GM21825 (cell line): ENCODE data around the gene NXPE4.
"Not testable (repeated sequence)": the region's sequence is repeated elsewhere in the genome, so short reads cannot be mapped to it uniquely, and the experiment has no call there.

Experiments used
- ATAC-seq: cut with Tn5 transposase; IDR thresholded peaks from one replicate; pipeline ENCODE4 v1.9.1; 2021; ENCODE audit warnings: mild to moderate bottlenecking, moderate library complexity; ENCODE audit not compliant: unreplicated experiment

Gene NXPE4

GRCh38 chr11:114595571-114595970 lies at the start of gene NXPE4:
Gene NXPE4 (minus strand): TSS chr11:114595786. CDS start chr11:114594759, 1,027 bp downstream.
- no peak for ATAC-seq

- ATAC-seq: not testable (repeated sequence)
Observed at GRCh38 chr11:114639440-114639839, 43.9 kb upstream of the NXPE4 start.

GRCh38 chr11:114631445-114631965 lies 35.9 kb upstream of the NXPE4 start:
- ATAC-seq: not testable (repeated sequence)

DNA sequence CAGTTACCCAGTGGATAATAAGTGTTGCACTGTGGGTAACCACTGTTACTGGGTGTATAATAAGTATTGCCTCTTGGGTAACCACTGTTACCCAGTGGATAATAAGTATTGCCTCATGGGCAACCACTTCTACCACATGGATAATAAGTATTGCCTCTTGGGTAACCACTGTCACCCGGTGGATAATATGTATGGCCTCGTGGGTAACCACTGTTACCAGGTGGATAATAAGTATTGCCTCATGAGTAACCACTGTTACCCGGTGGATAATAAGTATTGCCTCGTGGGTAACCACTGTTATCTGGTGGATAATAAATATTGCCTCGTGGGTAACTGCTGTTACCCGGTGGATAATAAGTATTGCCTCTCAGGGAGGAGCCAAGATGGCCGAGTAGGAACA lies 29.7 kb upstream of the NXPE4 start:
- ATAC-seq: no peak

DNA sequence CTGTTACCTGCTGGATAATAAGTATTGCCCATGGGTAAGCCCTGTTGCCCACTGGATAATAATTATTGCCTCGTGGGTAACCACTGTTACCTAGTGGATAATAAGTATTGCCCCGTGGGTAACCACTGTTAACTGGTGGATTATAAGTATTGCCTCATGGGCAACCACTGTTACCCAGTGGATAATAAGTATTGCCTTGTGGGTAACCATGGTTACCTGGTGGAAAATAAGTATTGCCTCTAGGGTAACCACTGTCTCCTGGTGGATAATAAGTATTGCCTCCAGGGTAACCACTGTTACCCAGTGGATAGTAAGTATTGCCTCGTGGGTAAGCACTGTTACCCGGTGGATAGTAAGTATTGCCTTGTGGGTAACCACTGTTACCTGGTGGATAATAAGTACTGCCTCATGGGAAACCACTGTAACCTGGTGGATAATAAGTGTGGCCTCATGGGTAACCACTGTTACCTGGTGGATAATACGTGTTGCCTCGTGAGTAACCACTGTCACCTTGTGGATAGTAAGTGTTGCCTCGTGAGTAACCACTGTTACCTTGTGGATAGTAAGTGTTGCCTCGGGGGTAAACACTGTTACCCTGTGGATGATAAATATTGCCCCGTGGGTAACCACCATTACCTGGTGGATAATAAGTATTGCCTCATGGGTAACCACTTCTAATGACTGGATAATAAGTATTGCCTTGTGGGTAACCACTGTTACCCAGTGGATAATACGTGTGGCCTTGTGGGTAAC lies 29.0 kb upstream of the NXPE4 start:
- ATAC-seq: no peak

GRCh38 chr11:114623720-114624119 lies 28.1 kb upstream of the NXPE4 start:
- ATAC-seq: no peak

- no peak for ATAC-seq
Observed at GRCh38 chr11:114622858-114623257, 27.3 kb upstream of the NXPE4 start.

- no peak for ATAC-seq
Observed at GRCh38 chr11:114621950-114622809, 26.6 kb upstream of the NXPE4 start.

- ATAC-seq: no peak
Observed at GRCh38 chr11:114621072-114621471, 25.5 kb upstream of the NXPE4 start.

GRCh38 chr11:114619659-114620173 lies 24.1 kb upstream of the NXPE4 start:
- no peak for ATAC-seq

DNA sequence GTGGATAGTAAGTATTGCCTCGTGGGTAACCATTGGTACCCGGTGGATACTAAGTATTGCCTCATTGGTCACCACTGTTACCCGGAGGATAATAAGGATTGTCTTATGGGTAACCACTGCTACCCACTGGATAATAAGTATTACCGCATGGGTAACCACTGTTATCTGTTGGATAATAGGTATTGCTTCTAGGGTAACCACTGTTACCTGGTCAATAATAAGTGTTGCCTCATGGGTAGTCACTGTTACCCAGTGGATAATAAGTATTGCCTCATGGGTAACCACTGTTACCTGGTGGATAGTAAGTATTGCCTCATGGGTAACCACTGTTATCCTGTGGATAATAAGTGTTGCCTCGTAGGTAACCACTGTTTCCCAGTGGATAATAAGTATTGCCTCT lies 22.6 kb upstream of the NXPE4 start:
- ATAC-seq: no peak

DNA sequence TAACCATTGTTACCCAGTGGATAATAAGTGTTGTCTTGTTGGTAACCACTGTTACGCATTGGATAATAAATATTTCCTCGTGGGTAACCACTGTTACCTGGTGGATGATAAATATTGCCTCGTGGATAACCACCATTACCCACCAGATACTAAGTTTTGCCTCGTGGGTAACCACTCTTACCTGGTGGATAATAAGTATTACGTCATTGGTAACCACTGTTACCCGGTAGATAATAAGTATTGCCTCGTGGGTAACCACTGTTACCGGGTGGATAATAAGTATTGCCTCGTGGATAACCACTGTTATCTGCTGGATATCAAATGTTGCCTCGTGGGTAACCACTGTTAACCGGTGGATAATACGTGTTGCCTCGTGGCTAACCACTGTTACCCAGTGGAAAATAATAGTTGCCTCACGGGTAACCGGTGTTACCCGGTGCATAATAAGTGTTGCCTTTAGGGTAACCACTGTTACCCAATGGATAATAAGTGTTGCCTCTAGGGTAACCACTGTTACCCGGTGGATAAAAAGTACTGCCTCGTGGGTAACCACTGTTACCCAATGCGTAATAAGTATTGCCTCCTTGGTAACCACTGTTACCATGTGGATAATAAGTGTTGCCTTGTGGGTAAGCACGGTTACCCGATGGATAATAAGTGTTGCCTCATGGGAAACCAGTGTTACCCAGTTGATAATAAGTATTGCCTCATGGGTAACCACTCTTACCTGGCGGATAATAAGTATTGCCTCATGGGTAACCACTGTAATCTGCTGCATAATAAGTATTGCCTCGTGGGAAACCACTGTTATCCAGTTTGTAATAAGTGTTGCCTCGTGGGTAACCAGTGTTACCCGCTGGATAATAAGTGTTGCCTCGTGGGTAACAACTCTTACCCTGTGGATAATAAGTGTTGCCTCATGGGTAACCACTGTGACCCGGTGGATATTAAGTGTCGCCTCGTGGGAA lies 21.9 kb upstream of the NXPE4 start:
- ATAC-seq: no peak

GRCh38 chr11:114616516-114616915 lies 20.9 kb upstream of the NXPE4 start:
- ATAC-seq: no peak

GRCh38 chr11:114615448-114616361 lies 20.1 kb upstream of the NXPE4 start:
- ATAC-seq: no peak

DNA sequence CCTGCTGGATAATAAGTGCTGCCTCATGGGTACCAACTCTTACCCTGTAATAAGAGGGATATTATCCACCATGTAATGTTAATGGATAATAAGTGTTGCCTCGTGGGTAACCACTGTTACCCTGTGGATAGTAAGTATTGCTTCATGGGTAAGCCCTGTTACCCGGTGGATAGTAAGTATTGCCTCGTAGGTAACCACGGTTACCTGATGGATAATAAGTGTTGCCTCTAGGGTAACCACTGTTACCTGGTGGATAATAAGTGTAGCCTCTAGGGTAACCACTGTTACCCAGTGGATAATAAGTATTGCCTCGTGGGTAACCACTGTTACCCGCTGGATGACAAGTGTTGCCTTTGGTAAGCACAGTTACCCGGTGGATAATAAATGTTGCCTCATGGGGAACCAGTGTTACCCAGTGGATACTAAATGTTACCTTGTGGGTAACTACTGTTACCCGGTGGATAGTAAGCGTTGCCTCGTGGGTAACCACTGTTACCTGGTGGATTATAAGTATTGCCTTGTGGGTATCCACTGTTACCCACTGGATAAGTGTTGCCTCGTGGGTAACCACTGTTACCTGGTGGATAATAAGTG lies 18.6 kb upstream of the NXPE4 start:
- ATAC-seq: no peak

- ATAC-seq: not testable (repeated sequence)
Observed at GRCh38 chr11:114613094-114613493, 17.5 kb upstream of the NXPE4 start.

GRCh38 chr11:114612686-114613085 lies 17.1 kb upstream of the NXPE4 start:
- no peak for ATAC-seq

DNA sequence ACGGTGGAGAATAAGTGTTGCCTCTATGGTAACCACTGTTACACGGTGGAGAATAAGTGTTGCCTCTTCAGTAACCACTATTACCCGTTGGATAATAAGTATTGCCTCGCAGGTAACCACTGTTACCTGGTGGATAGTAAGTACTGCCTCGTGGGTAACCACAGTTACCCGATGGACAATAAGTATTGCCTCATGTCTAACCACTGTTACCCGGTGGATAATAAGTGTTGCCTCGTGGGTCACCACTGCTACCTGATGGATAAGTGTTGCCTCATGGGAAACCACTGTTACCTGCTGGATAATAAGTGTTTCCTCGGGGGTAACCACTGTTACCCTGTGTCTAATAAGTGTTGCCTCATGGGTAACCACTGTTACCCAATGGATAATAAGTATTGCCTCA lies 16.6 kb upstream of the NXPE4 start:
- not testable (repeated sequence) for ATAC-seq
